Transverse colon (tissue), 4 donors: ENCODE results near the gene STOX2. TPM values are rescaled to one million over a fixed set of nuclear protein-coding genes. Genes with fewer than 3 reads are reported as not detected.

Source experiments
- DNase-seq: peaks from one replicate; pipeline ENCODE4 v3.0.0-alpha.2; 2019
- H3K27ac ChIP-seq, 4 donors: fragments of 200-600 bp; sonication (generic); 2 replicates each; pipeline ENCODE4 v1.5.1; 2016 to 2018; ENCODE audit warnings: inconsistent platforms in 4 of 4
- H3K27me3 ChIP-seq: fragments of 200-600 bp; sonication (generic); 2 replicates; pipeline ENCODE4 v1.5.1; 2017; ENCODE audit warnings: inconsistent platforms
- H3K36me3 ChIP-seq, 4 donors: fragments of 200-600 bp; sonication (generic); 2 replicates each; pipeline ENCODE4 v1.5.1; 2017 to 2019; ENCODE audit warnings: inconsistent platforms in 4 of 4
- H3K4me1 ChIP-seq, 4 donors: fragments of 200-600 bp; sonication (generic); 2 replicates each; pipeline ENCODE4 v1.5.1; 2017 to 2020; ENCODE audit warnings: inconsistent platforms in 4 of 4
- H3K4me3 ChIP-seq, 4 donors: fragments of 200-600 bp; sonication (generic); 1 replicate in 1 of 4; 2 replicates in 3 of 4; pipeline versions ENCODE4 v1.5.1 to v1.6.1; 2017 to 2019; ENCODE audit warnings: inconsistent platforms in 4 of 4
- H3K9me3 ChIP-seq, 2 donors: fragments of 200-600 bp; sonication (generic); 2 replicates each; pipeline ENCODE4 v1.5.1; 2017 to 2019; ENCODE audit warnings: inconsistent platforms in 2 of 2
- EP300 ChIP-seq: sonication (generic); formaldehyde crosslinking; IDR thresholded peaks from one replicate; pipeline ENCODE4 v1.6.1; 2017; ENCODE audit warnings: antibody characterized with exemption, low read depth
- POLR2AphosphoS5 ChIP-seq, 3 donors: sonication (generic); formaldehyde crosslinking; IDR thresholded peaks; one replicate each; pipeline ENCODE4 v1.6.1; 2016; ENCODE audit warnings: antibody characterized with exemption in 3 of 3
- WGBS, 2 donors: methylation state at CpG; one replicate each; pipeline ENCODE4 v1.1.5; 2018; ENCODE audit warnings: low coverage in 1 of 2; 5-methylcytosine and 5-hydroxymethylcytosine counted together
- in situ Hi-C, 4 donors: fragments of 200-750 bp; cut with MboI; loops; one replicate each; pipeline versions ENCODE4 v1.15.0 to v1.15.1; 2017; ENCODE audit warnings: low sequenced_read_pairs in 3 of 4, low pct_ligation_motif_present in 1 of 4, low pct_unique_long_range_greater_than_20kb in 1 of 4
- intact Hi-C: fragments of 100-400 bp; cut with DNase I; formaldehyde crosslinking; loops from one replicate; pipeline ENCODE4 v1.15.1; 2023; ENCODE audit warnings: low total_unique reads
- total RNA-seq, 4 donors: library from RNA; depleted of rRNA; stranded (reverse); fragments of >200 nt; gene quantifications; one replicate each; pipeline ENCODE4 v1.1.0, GENCODE V29; 2016
- TF ChIP-seq, protein P1 (sequence below), 5 experiments: fragments of 200-600 bp in 3 of 5; fragments of 450-650 bp in 2 of 5; sonication (generic) in 3 of 5; IDR thresholded peaks; 1 replicate in 2 of 5; 2 replicates in 3 of 5; pipeline ENCODE4 v1.5.1; 2016 to 2017; ENCODE audit warnings: antibody characterized with exemption in 5 of 5, inconsistent platforms in 3 of 5, mild to moderate bottlenecking in 2 of 5, moderate library complexity in 1 of 5

STOX2 gene
- total RNA-seq, 4 donors from 2014 or later, result 0.37 to 90.8 (median 7.7) TPM

DNA sequence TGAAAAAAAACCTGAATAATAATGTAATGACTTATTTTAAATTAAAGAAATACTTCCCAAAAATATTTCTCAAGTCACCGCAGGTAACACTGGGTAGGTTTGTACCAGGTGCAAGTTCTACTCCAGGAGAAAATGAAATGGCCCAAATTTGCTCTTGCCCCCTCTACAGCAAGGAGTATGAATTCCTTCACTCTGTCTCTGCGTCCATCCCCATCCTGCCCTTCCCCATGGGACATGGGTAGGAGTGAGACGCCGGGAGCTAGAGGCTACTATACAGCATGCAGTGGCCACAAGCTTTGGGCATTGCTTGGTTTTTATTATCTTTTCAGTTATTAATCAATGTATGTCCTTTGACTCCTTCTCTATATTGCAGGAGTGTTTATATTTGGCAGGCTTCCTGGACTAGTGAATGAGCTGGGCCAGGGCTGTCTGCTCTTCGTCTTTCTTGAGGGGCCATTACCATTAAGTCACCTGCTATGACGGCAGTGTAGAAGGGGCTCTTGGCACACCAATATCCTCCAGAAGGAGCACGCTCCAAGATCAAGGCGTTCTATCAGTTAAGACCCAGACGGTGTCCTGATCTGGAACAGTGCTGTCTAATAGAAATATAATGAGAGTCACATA lies 162.9 kb downstream of the STOX2 start:
- peak in 1 of 3 donors; percentile 10 for TF ChIP-seq POLR2AphosphoS5 (IDR thresholded peaks at IDR 0.05)
- TF ChIP-seq, protein P1, sequence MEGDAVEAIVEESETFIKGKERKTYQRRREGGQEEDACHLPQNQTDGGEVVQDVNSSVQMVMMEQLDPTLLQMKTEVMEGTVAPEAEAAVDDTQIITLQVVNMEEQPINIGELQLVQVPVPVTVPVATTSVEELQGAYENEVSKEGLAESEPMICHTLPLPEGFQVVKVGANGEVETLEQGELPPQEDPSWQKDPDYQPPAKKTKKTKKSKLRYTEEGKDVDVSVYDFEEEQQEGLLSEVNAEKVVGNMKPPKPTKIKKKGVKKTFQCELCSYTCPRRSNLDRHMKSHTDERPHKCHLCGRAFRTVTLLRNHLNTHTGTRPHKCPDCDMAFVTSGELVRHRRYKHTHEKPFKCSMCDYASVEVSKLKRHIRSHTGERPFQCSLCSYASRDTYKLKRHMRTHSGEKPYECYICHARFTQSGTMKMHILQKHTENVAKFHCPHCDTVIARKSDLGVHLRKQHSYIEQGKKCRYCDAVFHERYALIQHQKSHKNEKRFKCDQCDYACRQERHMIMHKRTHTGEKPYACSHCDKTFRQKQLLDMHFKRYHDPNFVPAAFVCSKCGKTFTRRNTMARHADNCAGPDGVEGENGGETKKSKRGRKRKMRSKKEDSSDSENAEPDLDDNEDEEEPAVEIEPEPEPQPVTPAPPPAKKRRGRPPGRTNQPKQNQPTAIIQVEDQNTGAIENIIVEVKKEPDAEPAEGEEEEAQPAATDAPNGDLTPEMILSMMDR (IDR thresholded peaks at IDR 0.05), result no peak
- TF ChIP-seq EP300, result no peak
- Histone ChIP-seq H3K27ac (no peak overlapping the region), H3K4me1 (peaks cover 0 to 24% (median 14%) of the 10 kb centered on the region in 4 donors), H3K9me3 (peaks cover 7 to 8% of the 10 kb centered on the region in 2 donors), H3K36me3 (no peaks in the 10 kb centered on the region), H3K27me3 (no peaks in the 10 kb centered on the region), H3K4me3 (no peak overlapping the region)
- in situ Hi-C loops (no loop called here), intact Hi-C loops (no loop called here)
- 81 to 82% methylated on average over 4 to 9 of the region's 9 CpGs for WGBS, 2 donors
- no peak for DNase-seq

Other genes starting within 250 kb of the STOX2 start
- 10 to 100 TPM in 2 of 4 donors, 1 to 10 TPM in 2; 4.1 to 16.9 (median 11.6) TPM for gene RWDD4, start 246.1 kb upstream of the STOX2 start, total RNA-seq
- 10 to 100 TPM; 47.8 to 61.1 (median 52.1) TPM for gene TRAPPC11, start 246.0 kb upstream of the STOX2 start, total RNA-seq